ENCODE measurements around the gene NFIL3.
"Not testable (repeated sequence)": the region's sequence is repeated elsewhere in the genome, so short reads cannot be mapped to it uniquely, and the experiment has no call there.

Gene NFIL3

DNA sequence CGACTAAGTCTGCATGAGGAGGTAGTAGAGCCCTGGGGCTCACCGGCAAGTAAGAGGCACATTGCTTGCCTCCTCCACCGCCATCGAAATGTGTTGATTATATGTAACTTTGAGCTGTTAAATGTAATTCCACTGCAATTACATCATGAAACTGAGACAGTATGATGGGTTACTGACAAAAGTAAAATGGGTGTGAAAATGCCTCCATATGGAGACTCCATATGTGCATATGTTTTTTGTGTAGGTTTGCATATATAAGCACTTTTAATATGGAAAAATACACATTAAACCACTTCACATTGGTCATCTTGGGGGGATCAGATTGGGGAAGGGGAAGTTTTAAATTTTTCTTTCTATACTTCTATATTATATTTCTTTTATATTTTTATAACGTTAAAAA is 29.8 kb downstream of the NFIL3 start:
- DNase-seq = no peak

DNA sequence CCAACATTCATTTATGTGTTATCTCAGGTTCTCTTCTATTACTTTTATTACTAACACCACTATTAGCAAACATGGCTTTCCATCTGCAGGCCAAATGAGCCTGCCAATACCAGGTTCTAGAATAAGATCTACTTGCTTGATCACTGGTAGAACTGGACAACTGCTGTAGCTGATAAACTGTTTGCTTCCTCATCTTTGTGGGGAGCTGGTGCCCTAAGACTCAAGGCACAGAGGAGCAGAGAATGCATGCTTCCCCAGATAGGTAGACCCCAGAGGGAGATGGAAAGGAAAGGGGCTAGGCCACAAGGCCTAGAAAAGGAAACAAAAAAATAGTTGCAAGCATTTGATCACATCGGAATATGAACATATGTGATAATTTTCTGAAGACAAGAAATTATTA is 31.2 kb downstream of the NFIL3 start:
- no peak for DNase-seq

DNA sequence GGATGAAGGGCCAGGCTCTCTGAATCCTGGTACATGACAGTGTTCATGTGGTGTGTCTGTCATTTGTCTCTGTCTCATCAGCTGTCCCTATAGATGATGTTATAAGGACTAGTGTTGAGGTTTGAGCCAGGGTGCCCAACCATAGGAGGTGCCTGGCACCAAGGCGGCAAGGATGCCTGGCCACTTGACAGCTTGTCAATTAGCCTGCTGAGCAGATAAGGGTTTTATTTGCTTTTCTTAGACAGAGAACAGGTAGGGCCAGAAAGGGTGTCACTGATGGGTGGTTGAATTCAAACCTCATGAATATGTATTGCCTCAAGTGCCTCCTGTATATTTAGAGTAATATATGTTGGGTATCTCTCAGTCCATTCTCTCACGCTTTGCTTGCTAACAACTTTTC is 31.8 kb downstream of the NFIL3 start:
- no peak for DNase-seq

DNA sequence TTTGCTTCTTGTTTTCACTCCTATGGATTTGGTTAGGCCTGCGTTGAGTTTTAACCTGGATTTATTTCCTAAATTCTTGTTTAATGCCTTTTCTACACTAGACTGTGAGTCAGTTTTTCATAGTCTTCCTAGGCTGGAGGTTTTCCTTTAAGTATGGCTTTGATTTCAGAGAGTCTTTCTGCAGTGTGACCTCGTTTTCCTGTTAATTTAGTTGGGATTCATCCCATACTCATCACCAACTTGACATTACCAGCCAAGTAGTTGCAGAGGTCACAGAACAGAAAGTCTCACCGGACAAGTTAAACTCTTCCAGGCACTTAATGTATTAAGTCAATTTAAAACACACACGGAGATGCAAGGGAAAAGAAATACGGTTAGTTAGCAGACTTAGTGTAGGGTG is 32.2 kb downstream of the NFIL3 start:
- no peak for DNase-seq

DNA sequence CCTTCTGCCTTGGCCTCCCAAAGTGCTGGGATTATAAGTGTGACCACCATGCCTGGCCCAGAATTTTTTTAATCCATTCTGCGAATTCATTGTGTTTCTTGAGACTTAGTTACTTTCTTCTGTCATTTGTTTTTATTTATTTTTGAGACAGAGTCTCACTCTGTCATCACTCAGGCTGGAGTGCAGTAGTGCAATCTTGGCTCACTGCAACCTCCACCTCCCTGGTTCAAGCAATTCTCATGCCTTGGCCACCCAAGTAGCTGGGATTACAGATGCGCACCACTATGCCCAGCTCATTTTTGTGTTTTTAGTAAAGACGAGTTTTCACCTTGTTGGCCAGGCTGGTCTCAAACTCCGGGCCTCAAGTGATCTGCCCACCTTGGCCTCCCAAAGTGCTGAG is 33.9 kb downstream of the NFIL3 start:
- DNase-seq = not testable (repeated sequence)

DNA sequence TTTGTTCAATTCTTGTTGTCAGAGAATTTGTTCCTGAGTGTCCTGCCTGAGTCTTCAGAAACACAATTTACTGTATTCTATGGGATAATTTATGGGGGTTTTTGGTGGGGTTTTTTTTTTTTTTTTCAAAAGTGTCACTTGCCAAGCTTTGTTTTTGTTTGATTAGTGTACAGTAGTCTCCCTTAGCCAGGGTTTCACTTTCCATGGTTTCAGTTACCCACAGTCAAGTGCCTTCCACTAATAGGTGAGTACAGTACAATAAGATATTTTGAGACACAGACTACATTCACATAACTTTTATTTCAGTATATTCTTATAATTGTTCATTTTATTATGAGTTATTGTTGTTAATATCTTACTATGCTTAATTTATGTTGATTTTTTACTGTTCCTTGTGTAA is 36.9 kb downstream of the NFIL3 start:
- no peak for DNase-seq

DNA sequence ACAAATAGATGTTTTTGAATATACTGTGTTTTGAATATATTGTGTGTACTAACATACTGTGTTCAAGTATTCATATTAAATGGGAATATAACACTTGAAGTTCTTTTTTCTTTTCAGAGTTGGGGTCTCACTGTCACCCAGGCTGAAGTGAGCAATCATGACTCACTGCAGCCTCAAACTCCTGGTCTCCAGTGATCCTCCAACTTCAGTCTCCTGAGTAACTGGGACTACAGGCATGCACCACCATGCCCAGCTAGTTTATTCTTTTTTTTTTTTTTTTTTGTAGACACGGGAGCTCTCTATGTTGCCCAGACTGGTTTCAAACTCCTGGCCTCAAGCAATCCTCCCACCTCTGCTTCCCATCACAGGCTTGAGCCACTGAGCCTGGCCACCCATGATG is 38.7 kb downstream of the NFIL3 start:
- no peak for DNase-seq

DNA sequence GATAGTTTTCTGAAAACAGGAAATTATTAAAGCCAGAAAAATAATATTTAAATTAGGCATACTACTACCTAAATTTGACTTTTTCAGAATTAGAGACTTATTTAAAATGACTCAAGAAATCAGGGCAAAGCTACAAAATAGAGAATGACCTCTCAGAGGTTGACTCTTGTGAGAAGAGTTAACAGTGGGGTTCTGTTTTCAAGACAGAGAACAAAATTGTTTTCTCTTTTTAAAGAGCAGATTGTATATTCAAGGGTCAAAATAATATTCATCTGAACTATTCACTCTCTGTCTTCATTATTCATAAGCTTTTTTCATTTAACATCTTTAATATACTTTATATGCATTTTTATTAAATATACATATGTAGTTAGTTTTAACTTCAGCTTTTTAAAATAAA is 40.1 kb downstream of the NFIL3 start:
- no peak for DNase-seq

DNA sequence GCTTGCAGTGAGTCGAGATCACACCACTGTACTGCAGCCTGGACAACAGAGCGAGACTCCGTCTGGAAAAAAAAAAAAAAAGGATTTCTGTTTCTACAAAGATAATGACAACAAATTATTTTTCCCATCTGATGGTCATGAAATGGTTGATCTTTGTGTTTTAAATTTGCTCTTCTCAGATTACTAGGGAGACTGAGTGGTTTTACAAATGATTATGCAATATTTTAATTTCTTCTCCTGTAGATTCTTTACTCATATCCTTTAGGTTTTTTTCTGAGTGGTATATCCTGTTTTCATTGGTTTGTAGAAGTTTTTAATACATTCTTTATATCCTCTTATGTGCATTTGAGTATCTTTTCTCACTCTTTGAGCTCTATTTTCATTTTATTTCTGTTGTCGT is 41.3 kb downstream of the NFIL3 start:
- DNase-seq = no peak

DNA sequence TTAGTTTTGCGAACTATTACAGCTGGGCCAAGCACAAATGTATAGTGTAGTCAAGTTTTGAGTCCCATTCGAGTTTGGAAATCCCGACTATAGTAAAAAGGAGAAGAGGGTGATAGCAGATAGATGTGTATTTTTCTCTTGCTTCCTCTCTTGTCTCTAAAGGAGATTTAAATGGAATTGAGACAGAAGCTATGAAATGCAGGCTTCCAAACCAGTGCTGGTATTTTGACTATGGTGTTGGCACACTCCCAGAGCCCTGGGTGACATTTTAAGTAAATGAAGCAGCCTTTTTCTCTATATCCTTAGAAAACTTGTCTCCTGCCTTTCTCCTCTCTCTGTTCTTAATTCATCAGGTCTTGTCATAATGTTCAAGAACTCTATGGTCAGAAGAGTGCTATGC is 44.2 kb downstream of the NFIL3 start:
- DNase-seq = no peak

DNA sequence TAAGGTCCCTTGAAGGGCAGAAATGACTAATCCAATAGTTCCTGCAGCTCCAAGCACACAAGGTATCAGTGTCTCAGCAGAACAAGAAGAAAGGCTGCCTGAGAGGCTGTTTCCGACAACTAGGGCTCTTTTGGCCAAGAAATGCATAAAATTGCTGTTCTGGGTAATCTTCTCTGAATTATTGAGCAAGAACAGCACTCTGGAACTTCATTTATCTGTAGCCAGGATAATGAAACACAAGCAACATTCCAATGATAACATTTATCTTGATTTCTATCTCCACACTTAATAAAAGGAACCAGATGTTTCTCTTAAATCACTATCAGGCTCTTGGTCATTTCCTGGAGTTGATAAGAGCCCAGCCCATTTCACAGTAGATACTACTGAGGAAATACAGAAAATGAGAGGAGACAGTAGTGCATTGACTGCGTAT is 44.9 kb downstream of the NFIL3 start:
- no peak for DNase-seq

DNA sequence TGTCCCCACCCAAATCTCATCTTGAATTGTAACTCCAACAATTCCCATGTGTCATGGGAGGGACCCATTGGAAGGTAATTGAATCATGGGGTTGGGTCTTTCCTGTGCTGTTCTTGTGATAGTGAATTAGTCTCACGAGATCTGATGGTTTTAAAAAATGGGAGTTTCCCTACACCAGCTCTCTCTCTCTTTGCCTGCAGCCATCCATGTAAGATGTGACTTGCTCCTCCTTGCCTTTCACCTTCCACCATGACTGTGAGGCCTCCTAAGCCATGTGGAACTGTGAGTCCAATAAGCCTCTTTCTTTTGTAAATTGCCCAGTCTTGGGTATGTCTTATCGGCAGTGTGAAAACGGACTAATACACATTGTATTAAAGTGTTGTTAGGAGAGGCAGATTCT is 45.6 kb downstream of the NFIL3 start:
- not testable (repeated sequence) for DNase-seq

DNA sequence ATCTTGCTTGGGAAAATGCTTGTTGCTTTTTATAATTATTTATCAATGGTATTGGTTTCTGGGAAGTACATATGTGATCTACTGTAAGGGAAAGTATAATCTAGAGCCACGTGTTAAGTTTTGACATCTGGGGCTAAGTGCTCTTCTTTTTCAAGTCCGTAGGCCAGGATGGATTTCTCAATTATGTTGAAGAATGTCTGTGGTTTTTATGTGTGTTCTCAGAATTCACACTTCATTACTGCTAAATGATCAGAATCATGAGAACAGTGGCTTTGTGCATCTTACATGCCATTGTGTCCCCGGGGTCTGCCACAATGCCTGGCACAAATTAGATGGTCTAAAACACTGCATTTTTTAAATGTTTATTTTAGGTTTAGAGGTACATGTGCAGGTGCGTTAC is 47.4 kb downstream of the NFIL3 start:
- no peak for DNase-seq

DNA sequence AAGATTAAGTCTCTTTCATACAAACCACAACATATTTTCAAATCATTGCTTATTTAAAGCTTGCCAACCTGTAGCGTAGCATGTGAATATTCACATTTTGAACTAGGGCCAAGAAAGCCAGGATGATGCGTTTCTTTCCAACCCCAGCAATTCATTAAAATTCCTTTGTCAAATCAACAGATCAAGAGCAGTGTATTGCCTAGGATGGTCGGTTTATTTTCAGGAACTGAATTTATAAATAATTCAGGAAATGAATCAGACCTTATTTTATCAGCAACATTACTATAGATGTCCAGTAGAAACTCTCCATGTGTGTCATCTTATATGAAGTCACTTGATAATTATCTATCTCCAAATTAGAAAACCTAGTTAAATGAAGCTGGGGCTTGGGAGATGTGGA is 48.7 kb downstream of the NFIL3 start:
- DNase-seq = peak; percentile 32

DNA sequence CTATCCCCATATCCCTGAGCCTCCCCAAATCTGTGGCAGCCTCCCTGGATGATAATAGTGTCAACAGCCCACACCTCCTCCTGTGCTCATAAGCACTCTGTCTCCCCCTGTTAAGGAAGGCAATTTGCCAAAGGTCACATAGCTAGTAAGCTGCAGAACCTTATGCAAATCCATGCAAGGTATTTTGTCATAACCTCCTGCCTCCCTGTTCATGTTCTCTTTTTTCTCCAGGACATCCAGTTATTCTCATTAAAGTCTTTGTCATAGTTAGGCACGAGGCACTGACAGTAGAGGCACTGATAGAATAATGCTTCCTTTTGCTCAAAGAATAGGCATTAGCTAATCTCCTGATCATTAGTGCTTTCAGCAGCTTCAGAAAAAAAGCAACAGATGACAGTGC is 51.7 kb downstream of the NFIL3 start:
- DNase-seq = no peak

DNA sequence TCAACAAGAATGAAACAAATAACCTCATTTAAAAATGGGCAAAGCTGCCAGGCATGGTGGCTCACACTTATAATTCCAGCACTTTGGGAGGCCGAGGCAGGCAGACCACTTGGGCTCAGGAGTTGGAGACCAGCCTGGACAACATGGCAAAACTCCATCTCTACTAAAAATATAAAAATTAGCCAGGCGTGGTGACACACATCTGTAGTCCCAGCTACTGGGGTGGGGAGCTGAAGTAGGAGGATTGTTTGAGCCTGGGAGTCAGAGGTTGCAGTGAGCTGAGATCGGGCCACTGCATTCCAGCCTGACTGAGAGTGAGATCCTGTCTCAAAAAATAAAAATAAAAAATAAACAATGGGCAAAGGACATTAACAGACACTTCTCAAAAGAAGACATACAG is 53.6 kb downstream of the NFIL3 start:
- DNase-seq = not testable (repeated sequence)

DNA sequence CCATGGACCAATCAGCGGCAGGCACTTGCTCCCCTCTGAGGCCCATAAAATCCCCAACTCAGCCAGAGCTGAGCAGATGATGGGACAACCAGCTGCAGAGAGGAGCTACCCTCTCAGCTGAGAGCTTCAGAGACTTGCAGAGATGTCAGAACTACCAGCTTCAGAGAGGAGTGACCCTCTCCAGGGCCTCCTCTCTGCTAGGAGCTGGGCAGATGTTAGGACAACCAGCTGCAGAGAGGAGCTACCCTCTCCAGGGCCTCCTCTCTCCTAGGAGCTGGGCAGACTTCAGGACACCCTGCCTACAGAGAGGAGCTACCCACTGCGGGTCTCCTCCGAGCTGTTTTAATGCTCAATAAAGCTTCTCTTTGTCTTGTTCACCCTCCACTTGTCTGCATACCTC is 58.9 kb downstream of the NFIL3 start:
- DNase-seq = no peak

DNA sequence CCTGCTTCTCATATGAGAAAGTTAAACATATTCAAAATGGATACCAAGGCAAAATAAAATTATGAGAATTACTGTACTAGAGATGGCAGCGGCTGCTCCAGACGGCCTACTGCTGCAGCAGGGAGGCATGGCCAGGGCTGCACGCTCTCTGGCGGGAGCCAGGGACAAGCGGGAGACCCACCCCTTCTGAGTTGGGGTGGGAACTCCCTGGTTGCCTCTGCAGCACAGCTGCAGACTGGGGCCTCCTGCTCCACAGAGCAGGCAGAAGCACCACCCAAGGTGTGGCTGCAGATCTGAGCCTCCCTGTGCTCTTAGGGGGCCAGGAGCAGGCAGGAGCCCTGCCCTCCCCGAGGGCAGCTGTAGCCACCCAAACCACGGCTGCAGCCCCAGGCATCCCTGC is 59.6 kb downstream of the NFIL3 start:
- DNase-seq = no peak

DNA sequence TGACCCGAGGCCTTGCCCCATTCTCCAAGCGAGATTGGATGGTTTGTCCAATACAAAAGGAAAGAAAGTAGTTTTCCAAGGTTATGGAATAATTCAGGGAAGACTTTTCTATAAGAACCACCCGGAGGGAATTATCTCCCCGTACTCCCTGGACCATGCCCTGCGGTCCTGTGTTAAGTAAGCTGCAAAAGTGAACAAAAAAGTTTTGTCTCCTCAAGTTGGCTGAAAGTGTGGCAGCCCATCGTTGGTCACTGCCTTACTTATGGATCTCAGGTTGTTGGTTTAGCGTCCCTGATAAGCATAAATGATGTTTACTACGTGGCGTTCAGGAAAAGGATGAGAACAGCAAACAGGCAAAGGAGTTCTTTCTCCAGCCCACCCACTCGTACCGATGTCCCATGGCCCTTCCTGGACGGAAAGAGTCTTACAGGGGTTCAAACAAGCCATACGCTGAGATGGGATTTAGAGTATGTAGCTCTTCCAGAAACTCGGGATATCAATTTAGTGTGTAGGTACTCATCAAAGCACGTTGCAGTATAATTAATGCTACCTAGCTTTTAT is 61.5 kb downstream of the NFIL3 start:
- no peak for DNase-seq

DNA sequence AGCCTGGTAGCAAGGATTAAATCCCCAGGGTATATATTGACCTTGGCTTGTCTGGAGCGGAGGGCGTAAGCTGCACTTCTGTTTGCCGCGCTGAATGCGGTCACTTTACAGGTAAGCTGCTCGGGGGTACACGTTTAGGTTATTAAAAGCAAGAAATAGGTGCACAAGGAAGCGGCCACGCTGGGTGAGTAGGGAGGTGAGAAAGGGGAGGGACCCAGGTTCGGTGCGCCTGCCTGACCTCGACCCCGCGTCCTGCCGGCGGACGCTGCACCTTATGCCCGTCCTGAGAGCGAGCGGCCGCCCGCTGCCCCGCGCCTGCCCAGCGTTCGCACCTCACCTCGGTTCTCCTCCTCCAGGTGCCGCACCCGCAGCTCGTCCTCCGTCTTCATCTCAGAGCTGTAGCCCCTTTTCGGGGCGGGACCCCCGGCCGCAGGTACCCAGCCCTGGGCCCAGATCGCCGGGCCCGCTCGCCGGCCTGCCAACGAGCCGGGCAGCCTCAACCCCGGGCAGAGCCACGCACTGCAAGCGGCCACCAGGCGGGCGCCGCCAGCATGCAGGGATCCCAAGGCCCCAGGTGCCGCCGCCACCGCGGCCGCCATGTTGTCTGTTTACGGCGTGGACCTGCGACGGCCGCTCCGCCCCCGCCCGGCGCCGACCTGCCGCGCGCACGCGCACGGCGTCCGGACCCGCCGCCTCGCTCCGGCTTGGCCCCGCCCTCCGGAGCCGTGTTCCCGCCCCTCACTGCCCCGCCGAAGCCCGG is 62.2 kb downstream of the NFIL3 start, which contains the start of gene AUH:
Gene AUH, minus strand, starts transcription at position 628 of the 760 bp plus-strand sequence. Its CDS starts 29 bp downstream, at position 599.
- DNase-seq = peak; percentile 48

DNA sequence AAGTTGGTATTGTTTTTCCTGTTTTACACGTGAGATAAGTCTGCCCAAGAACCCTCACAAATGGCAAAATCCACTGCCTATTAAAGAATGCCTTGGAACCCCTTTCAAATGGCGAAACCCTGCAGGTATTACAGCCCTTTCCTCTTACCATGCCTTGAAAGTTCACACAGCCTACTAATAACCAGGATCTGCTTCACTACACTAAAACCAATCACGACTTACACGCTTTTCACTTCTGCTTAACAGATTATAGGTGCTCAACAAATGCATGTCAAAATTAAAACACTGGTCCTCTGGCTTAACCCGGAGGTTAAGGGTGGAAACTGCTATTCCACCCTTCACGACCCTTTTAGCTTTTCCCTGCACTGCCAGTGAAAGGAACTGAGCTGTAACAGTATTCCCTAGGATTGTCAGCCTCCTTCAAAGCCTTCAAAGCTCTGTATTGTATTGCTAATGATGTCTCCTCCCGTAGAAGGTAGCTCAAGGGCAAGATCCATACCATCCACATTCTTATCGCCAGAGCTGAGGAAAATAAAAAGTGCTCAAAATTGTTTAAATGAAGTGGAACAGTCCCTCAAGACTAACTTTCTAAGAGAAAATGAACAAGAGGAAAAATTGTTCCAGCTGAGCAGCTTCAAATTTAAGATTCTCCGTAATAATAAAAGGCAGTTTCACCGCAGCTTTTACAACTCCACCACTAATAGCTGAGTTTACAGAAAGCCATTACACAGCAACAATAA is 62.9 kb downstream of the NFIL3 start:
- DNase-seq = no peak

DNA sequence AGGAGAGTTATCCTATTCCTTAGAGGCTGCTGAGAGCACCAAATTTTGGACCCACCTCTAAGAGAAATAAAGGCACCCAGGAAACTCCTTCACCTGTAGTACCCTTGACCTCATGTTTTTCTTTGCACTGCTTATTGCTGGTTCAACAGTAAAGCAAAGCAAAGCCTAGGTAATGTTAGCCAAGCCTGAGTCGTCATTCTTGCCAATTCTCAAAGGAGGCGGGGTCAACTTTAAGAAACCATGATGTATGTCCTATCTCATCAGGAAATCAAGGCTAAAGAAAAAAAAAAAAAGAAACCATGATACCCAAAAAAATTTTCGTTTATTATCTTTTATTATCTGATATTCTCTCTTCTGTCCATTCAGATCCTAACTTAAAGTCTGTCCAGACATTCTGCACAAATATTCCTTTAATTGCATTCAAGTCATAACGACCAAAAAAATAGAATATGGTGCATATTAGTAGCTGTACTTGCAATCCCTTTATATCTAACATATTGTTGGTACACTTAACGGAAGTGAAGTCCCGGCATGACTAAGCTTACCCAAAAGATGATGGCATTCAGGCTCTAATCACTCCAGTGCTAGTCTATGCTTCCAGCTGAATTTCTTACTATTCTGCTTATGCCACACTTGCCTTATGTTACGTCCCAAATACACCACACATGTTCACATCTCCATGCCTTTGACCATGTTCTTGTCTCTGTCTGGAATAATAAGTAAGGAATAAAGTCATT is 63.7 kb downstream of the NFIL3 start:
- DNase-seq = no peak

DNA sequence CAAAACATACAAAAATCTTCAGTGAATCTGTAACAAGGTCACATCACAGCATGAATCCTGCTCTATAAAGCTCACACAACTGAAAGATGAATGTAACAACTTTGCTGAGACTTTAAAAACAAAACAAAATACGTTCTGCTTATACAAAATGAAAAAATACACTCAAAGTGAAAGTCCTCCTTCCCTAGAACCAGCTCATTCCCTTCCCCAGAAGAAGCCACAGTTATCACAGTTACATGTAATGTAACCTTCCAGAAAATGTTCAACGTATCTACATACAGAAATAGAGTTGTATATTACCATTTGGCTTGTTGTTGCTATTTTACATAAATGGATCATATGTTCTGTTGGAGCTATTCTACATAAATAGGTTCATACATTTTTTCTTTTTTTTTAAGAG is 64.5 kb downstream of the NFIL3 start:
- DNase-seq = no peak
